Lung (tissue), 12 donors: ENCODE measurements around the gene PCBP4. TPM values are rescaled to one million over a fixed set of nuclear protein-coding genes. Genes with fewer than 3 reads are reported as not detected.
"Not testable (repeated sequence)": the region's sequence is repeated elsewhere in the genome, so short reads cannot be mapped to it uniquely, and the experiment has no call there.

Experiments
- ATAC-seq: fragments of 200-7000 bp; cut with Tn5 transposase; one replicate; pipeline ENCODE4 v1.9.1; 2020; ENCODE audit warnings: moderate number of reproducible peaks; ENCODE audit not compliant: insufficient read depth, low FRiP score
- DNase-seq, 3 donors: peaks; one replicate each; pipeline ENCODE4 v3.0.0-alpha.2; 2013 to 2017
- H3K27ac ChIP-seq, 2 donors: one replicate each; pipeline ENCODE4 v1.5.1; 2013; ENCODE audit warnings: mild to moderate bottlenecking in 2 of 2, moderate library complexity in 2 of 2, control low read depth in 1 of 2, inconsistent platforms in 1 of 2, low read depth in 1 of 2, low read length in 1 of 2
- H3K27me3 ChIP-seq, 3 donors: one replicate each; pipeline ENCODE4 v1.5.1; 2013; ENCODE audit warnings: low read length in 2 of 3; ENCODE audit not compliant: control insufficient read depth in 3 of 3, insufficient read depth in 3 of 3
- H3K36me3 ChIP-seq, 4 donors: one replicate each; pipeline ENCODE4 v1.5.1; 2013; ENCODE audit warnings: low read length in 4 of 4, mild to moderate bottlenecking in 1 of 4, moderate library complexity in 1 of 4; ENCODE audit not compliant: control insufficient read depth in 4 of 4, insufficient read depth in 4 of 4
- H3K4me1 ChIP-seq, 5 donors: one replicate each; pipeline ENCODE4 v1.5.1; 2013; ENCODE audit warnings: low read length in 5 of 5, mild to moderate bottlenecking in 2 of 5, moderate library complexity in 1 of 5; ENCODE audit not compliant: control insufficient read depth in 5 of 5, insufficient read depth in 5 of 5
- H3K4me3 ChIP-seq: one replicate; pipeline ENCODE4 v1.5.1; 2013; ENCODE audit warnings: mild to moderate bottlenecking, control low read depth, moderate library complexity
- H3K9ac ChIP-seq, 2 donors: one replicate each; pipeline ENCODE4 v1.5.1; 2013; ENCODE audit warnings: low read length in 2 of 2, control low read depth in 1 of 2; ENCODE audit not compliant: insufficient read depth in 1 of 2
- H3K9me3 ChIP-seq, 4 donors: one replicate each; pipeline ENCODE4 v1.5.1; 2013; ENCODE audit warnings: low read length in 3 of 4, mild to moderate bottlenecking in 1 of 4, moderate library complexity in 1 of 4; ENCODE audit not compliant: control insufficient read depth in 4 of 4, insufficient read depth in 3 of 4
- CTCF ChIP-seq: IDR thresholded peaks from 2 replicates; pipeline ENCODE4 v1.5.1; 2012; ENCODE audit warnings: mild to moderate bottlenecking; ENCODE audit errors: control extremely low read depth, extremely low read depth
- WGBS, 2 donors: extraction: QIAGEN DNeasy Blood & Tissue Kit; methylation state at CpG; one replicate each; pipeline ENCODE4 v1.1.7; 2013; 5-methylcytosine and 5-hydroxymethylcytosine counted together
- polyA plus RNA-seq, 2 donors: library from polyadenylated mRNA; stranded (reverse); fragments of 200-250 nt; gene quantifications; one replicate each; pipeline ENCODE4 v1.2.1, GENCODE V29; 2013
- total RNA-seq, 2 donors: library from RNA; depleted of rRNA in 1 of 2; stranded (reverse); fragments of >200 nt in 1 of 2; gene quantifications; one replicate each; pipeline ENCODE4 v1.2.1, GENCODE V29; 2014 to 2021
- donor health status: control.
- donor health status: control.
- donor health status: Bipolar disorder and iron deficiency.
- donor health status: healthy.
- donor health status: DM: yes; HTN: yes; CAD: no.

The PCBP4 gene
- total and polyA plus RNA-seq, 4 donors, result 17.4 to 44.3 (median 28.6) TPM

GRCh38 chr3:51929420-51930003 is 37.7 kb downstream of the PCBP4 start:
- Histone ChIP-seq H3K27ac (no peak overlapping the region), H3K9ac (no peak overlapping the region), H3K27me3 (no peaks in the 10 kb centered on the region), H3K36me3 (peaks cover 5 to 29% (median 8%) of the 10 kb centered on the region in 4 donors), H3K4me3 (no peak overlapping the region), H3K9me3 (no peaks in the 10 kb centered on the region), H3K4me1 (no peaks in the 10 kb centered on the region)
- 78 to 79% methylated on average over 5 of the region's 5 CpGs for WGBS, 2 donors
- TF ChIP-seq CTCF, result no peak
- DNase-seq (no peak), ATAC-seq (no peak)

DNA sequence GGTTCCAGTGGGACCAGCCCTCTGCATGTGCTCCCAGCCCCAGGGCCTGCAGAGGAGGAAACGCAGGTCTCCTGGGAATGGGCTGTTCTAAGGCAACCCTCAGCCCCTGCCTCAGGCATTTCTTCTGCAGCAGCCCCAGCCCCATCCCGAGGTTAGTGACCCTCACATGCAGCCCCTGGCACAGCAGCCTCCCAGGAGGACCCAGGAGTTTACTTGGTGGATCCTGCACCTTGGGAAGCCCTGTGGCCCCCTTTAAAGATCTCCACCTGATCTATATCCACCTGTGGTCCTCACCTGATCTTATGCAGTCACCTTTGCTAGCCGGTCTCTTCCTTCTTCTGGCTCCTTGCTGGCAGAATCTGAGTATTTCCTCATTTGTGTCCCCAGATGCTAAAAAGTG is 38.3 kb downstream of the PCBP4 start:
- not testable (repeated sequence) for H3K4me1 ChIP-seq, H3K9ac ChIP-seq, H3K4me3 ChIP-seq, DNase-seq, ATAC-seq, H3K9me3 ChIP-seq, H3K27me3 ChIP-seq, H3K27ac ChIP-seq
- H3K36me3 ChIP-seq, result peaks cover 3 to 23% (median 5%) of the 10 kb centered on the region in 4 donors
- WGBS, 2 donors, result 88 to 93% methylated on average over 3 of the region's 3 CpGs

DNA sequence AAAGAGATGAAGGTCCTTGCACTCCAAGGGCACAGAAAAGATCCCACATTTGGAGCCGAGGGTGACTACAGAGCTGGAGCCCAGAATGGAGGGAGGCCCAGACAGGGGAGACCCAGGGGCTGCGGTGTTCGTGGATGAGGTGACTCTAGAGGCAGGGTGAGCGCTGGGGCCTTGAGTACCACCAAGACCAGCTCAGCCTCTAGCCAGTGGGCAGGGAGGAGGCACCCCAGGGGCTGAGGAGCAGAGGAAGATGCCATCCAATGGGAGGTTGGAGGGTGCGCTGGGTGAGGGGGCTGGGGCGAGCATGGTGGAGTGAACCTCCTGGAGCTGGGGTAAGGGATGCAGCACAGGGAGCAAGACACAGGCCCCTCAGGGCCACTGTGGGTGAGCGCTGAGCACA is 38.8 kb downstream of the PCBP4 start:
- Histone ChIP-seq H3K36me3 (peaks cover 0 to 18% (median 3%) of the 10 kb centered on the region in 4 donors), H3K4me1 (no peaks in the 10 kb centered on the region), H3K27ac (no peak overlapping the region), H3K27me3 (no peaks in the 10 kb centered on the region), H3K9me3 (no peaks in the 10 kb centered on the region), H3K4me3 (no peak overlapping the region), H3K9ac (no peak overlapping the region)
- ATAC-seq (no peak), DNase-seq (no peak)
- TF ChIP-seq CTCF, result no peak
- 89 to 94% methylated on average over 7 of the region's 7 CpGs for WGBS, 2 donors

GRCh38 chr3:51927061-51927977 is 39.9 kb downstream of the PCBP4 start:
- Histone ChIP-seq H3K36me3 (peaks cover 0 to 8% (median 0%) of the 10 kb centered on the region in 4 donors), H3K27me3 (no peaks in the 10 kb centered on the region), H3K27ac (no peak overlapping the region), H3K9ac (no peak overlapping the region), H3K4me3 (no peak overlapping the region), H3K4me1 (no peaks in the 10 kb centered on the region), H3K9me3 (no peaks in the 10 kb centered on the region)
- no peak for TF ChIP-seq CTCF
- ATAC-seq, result no peak
- no peak for DNase-seq
- 94 to 97% methylated on average over 5 of the region's 5 CpGs for WGBS, 2 donors
